Vagina (tissue), 2 donors: ENCODE data around the gene PPM1E.

ENCODE experiments used
- POLR2A ChIP-seq, 2 donors: fragments of 450-650 bp; IDR thresholded peaks; one replicate each; pipeline ENCODE4 v1.6.1; 2017; ENCODE audit warnings: antibody characterized with exemption in 2 of 2, mild to moderate bottlenecking in 2 of 2, moderate library complexity in 2 of 2
- POLR2AphosphoS5 ChIP-seq, 2 donors: sonication (generic); formaldehyde crosslinking; IDR thresholded peaks; one replicate each; pipeline ENCODE4 v1.9.0; 2017; ENCODE audit warnings: antibody characterized with exemption in 2 of 2, mild to moderate bottlenecking in 2 of 2, low read depth in 1 of 2; ENCODE audit not compliant: insufficient read depth in 1 of 2
- TF ChIP-seq, protein P1 (sequence below), 3 experiments: fragments of 450-650 bp in 2 of 3; fragments of 200-600 bp in 1 of 3; sonication (generic) in 1 of 3; IDR thresholded peaks; one replicate each; pipeline ENCODE4 v1.5.1; 2017 to 2019; ENCODE audit warnings: antibody characterized with exemption in 3 of 3, mild to moderate bottlenecking in 2 of 3, moderate library complexity in 2 of 3

DNA sequence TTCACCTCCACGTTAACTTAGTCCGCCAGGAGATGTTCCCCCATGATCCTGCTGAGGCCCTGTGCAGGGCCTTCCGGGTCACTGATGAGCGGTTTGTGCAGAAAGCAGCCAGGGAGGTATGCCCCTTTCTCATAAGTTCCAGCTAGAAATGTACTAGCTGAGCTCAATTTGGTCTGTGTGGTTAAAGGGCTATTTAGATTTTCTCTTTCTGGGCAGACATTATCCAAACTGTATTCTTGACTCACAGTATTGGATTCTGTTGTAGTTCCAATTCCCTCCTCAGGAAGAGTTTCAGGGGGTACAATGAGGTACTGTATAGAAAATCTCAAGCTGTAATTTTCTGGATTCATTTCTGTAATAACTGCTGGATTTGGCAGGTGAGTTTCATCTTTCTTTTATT lies 214.0 kb downstream of the PPM1E start:
- TF ChIP-seq, protein P1, sequence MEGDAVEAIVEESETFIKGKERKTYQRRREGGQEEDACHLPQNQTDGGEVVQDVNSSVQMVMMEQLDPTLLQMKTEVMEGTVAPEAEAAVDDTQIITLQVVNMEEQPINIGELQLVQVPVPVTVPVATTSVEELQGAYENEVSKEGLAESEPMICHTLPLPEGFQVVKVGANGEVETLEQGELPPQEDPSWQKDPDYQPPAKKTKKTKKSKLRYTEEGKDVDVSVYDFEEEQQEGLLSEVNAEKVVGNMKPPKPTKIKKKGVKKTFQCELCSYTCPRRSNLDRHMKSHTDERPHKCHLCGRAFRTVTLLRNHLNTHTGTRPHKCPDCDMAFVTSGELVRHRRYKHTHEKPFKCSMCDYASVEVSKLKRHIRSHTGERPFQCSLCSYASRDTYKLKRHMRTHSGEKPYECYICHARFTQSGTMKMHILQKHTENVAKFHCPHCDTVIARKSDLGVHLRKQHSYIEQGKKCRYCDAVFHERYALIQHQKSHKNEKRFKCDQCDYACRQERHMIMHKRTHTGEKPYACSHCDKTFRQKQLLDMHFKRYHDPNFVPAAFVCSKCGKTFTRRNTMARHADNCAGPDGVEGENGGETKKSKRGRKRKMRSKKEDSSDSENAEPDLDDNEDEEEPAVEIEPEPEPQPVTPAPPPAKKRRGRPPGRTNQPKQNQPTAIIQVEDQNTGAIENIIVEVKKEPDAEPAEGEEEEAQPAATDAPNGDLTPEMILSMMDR (IDR thresholded peaks at IDR 0.05) = no peak
- TF ChIP-seq POLR2A (IDR thresholded peaks at IDR 0.05) (no peak), POLR2AphosphoS5 (IDR thresholded peaks at IDR 0.05; ENCODE audit: insufficient read depth in 1 of 2, low read depth in 1 of 2) (no peak)
